ENCODE data around the gene THSD4. TPM values are rescaled to one million over a fixed set of nuclear protein-coding genes. Genes with fewer than 3 reads are reported as not detected.

Gene THSD4
- total RNA-seq, 2 experiments from 2014 or later, result not detected

DNA sequence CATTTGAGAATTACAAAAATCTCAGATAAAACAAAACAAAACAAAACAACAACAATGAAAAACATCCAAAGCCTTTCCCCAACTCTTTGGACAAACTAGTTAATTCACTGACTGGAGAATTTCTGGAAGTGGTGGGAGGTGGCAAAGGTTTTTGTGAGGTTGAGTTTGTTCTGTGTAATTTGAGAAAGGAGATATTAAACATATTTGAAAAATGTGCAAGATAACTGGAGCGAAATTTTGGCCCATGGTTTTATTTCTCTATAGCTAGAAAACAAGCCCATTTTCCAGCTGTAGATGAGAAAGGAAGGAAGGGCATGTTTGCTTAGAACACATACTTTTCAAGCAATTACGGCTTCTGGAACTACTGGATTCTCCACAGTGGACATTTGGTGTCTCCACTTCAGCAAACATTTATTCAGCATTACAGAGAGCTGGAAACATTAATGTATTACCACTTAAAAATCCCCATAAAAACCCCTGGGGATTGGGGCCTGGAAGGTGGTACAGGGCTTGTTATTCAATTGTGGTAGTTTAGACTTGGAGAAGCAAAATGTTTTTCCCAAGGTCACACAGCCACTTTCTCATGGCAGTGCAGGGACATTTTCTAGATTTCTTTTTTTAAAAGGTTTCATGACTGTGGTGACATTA, 135.8 kb downstream of the THSD4 start:
- no TSS peak for BruUV-seq (replicated peaks)
- Histone ChIP-seq H3K79me2 (ENCODE audit: insufficient read depth, low read depth, low read length) (no peaks in the 10 kb centered on the region), H3K4me3 (ENCODE audit: low read depth, low read length, poor library complexity, severe bottlenecking) (no peak overlapping the region), H3K4me1 (ENCODE audit: insufficient read depth, low read length, poor library complexity, severe bottlenecking) (no peaks in the 10 kb centered on the region), H3K9me3 (ENCODE audit: low read length) (no peaks in the 10 kb centered on the region), H3K36me3 (ENCODE audit: insufficient read depth, low read length) (no peaks in the 10 kb centered on the region), H3K9me2 (ENCODE audit: insufficient read depth, low read length) (no peaks in the 10 kb centered on the region), H2AFZ (ENCODE audit: low read length) (no peak overlapping the region), H4K20me1 (ENCODE audit: insufficient read depth, low read length) (no peaks in the 10 kb centered on the region), H3K4me2 (ENCODE audit: low read length) (no peak overlapping the region), H3K27ac (ENCODE audit: low read depth, low read length, poor library complexity, severe bottlenecking) (no peak overlapping the region)
- TF ChIP-seq, protein P1, sequence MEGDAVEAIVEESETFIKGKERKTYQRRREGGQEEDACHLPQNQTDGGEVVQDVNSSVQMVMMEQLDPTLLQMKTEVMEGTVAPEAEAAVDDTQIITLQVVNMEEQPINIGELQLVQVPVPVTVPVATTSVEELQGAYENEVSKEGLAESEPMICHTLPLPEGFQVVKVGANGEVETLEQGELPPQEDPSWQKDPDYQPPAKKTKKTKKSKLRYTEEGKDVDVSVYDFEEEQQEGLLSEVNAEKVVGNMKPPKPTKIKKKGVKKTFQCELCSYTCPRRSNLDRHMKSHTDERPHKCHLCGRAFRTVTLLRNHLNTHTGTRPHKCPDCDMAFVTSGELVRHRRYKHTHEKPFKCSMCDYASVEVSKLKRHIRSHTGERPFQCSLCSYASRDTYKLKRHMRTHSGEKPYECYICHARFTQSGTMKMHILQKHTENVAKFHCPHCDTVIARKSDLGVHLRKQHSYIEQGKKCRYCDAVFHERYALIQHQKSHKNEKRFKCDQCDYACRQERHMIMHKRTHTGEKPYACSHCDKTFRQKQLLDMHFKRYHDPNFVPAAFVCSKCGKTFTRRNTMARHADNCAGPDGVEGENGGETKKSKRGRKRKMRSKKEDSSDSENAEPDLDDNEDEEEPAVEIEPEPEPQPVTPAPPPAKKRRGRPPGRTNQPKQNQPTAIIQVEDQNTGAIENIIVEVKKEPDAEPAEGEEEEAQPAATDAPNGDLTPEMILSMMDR (conservative IDR thresholded peaks at IDR 0.05; ENCODE audit: low read length), result no peak
- no peak for TF ChIP-seq EZH2phosphoT487 (IDR thresholded peaks at IDR 0.05; ENCODE audit: borderline replicate concordance, low read depth, low read length)
- no peak for DNase-seq (ENCODE audit: low spot score)
- intact Hi-C loops (cut with micrococcal nuclease; ENCODE audit: unreplicated experiment), result no loop called here
- ChIA-PET POLR2A (interaction anchor here (0.6 kb wide), 1 partner anchor 61 kb away, joined by 3 read pairs; no protein-coding TSS in a partner anchor), CTCF (ENCODE audit: unreplicated experiment) (no interaction called here)

DNA sequence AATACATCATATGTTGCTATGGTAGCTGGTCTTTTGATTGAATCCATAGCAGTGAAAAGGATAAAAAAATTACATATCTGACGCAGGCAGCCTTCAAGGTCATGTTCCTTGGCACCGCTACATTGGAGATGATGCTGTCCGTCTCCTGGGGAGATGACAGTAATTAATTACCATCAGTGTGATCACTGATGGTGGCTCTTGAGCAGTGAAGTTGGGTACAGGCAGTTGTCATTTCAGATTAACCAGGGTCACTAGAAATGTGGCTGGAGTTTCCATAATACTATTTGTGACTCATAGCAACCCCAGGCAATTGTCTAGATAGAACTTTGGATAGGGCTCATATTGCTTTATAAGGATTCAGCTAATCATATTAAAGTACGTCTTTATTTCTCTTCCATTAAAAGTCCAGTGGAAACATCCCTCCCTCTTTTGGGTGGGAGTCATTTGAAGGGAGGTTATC, 136.3 kb downstream of the THSD4 start:
- no peaks in the 10 kb centered on the region for H3K36me3 ChIP-seq (ENCODE audit: insufficient read depth, low read length)
- CTCF ChIA-PET (ENCODE audit: unreplicated experiment), result no interaction called here
- BruUV-seq (replicated peaks), result no TSS peak

More for the DNA sequence above, 136.3 kb downstream of the THSD4 start:
- no peak for DNase-seq (ENCODE audit: low spot score)
- POLR2A ChIA-PET, result interaction anchor here (0.6 kb wide), 1 partner anchor 61 kb away, joined by 3 read pairs; no protein-coding TSS in a partner anchor
- intact Hi-C loops (cut with micrococcal nuclease; ENCODE audit: unreplicated experiment), result no loop called here
- Histone ChIP-seq H3K79me2 (ENCODE audit: insufficient read depth, low read depth, low read length) (no peaks in the 10 kb centered on the region), H3K4me2 (ENCODE audit: low read length) (no peak overlapping the region), H3K9me3 (ENCODE audit: low read length) (no peaks in the 10 kb centered on the region), H2AFZ (ENCODE audit: low read length) (no peak overlapping the region), H3K27ac (ENCODE audit: low read depth, low read length, poor library complexity, severe bottlenecking) (no peak overlapping the region), H3K4me1 (ENCODE audit: insufficient read depth, low read length, poor library complexity, severe bottlenecking) (no peaks in the 10 kb centered on the region), H3K4me3 (ENCODE audit: low read depth, low read length, poor library complexity, severe bottlenecking) (no peak overlapping the region), H3K9me2 (ENCODE audit: insufficient read depth, low read length) (no peaks in the 10 kb centered on the region), H4K20me1 (ENCODE audit: insufficient read depth, low read length) (no peaks in the 10 kb centered on the region)
- TF ChIP-seq, protein P1 (conservative IDR thresholded peaks at IDR 0.05; ENCODE audit: low read length), result no peak
- TF ChIP-seq EZH2phosphoT487 (IDR thresholded peaks at IDR 0.05; ENCODE audit: borderline replicate concordance, low read depth, low read length), result no peak
